Measurements from ENCODE around the gene ZHX3. TPM values are rescaled to one million over a fixed set of nuclear protein-coding genes. Genes with fewer than 3 reads are reported as not detected.

Gene ZHX3
- total RNA-seq, 1 donor from 2014 or later = 16.3 TPM

- no peak overlapping the region for H3K4me3 Mint-ChIP-seq
- peaks cover 33% of the 10 kb centered on the region for H3K36me3 Mint-ChIP-seq
- DNase-seq (ENCODE audit: extremely low spot score, unreplicated experiment) = no peak
- H3K27ac Mint-ChIP-seq = peak overlapping the region; percentile 10
- no peak for TF ChIP-seq CTCF (conservative IDR thresholded peaks at IDR 0.05)
- peaks cover 48% of the 10 kb centered on the region for H3K4me1 Mint-ChIP-seq (ENCODE audit: unreplicated experiment)
- H3K27me3 Mint-ChIP-seq = no peaks in the 10 kb centered on the region
- H3K9me3 Mint-ChIP-seq = no peaks in the 10 kb centered on the region
These were observed 158.0 kb downstream of the ZHX3 start for GRCh38 chr20:41159547-41159946.

- H3K36me3 Mint-ChIP-seq = peaks cover 24% of the 10 kb centered on the region
- peaks cover 57% of the 10 kb centered on the region for H3K4me1 Mint-ChIP-seq (ENCODE audit: unreplicated experiment)
- H3K4me3 Mint-ChIP-seq = no peak overlapping the region
- H3K27me3 Mint-ChIP-seq = no peaks in the 10 kb centered on the region
- DNase-seq (ENCODE audit: extremely low spot score, unreplicated experiment) = no peak
- H3K27ac Mint-ChIP-seq = peak overlapping the region; percentile 80
- H3K9me3 Mint-ChIP-seq = no peaks in the 10 kb centered on the region
- no peak for TF ChIP-seq CTCF (conservative IDR thresholded peaks at IDR 0.05)
These were observed 159.4 kb downstream of the ZHX3 start for GRCh38 chr20:41158082-41158625.

- no peak for TF ChIP-seq CTCF (conservative IDR thresholded peaks at IDR 0.05)
- H3K9me3 Mint-ChIP-seq = no peaks in the 10 kb centered on the region
- H3K27ac Mint-ChIP-seq = no peak overlapping the region
- H3K4me3 Mint-ChIP-seq = no peak overlapping the region
- peaks cover 71% of the 10 kb centered on the region for H3K4me1 Mint-ChIP-seq (ENCODE audit: unreplicated experiment)
- H3K27me3 Mint-ChIP-seq = no peaks in the 10 kb centered on the region
- no peak for DNase-seq (ENCODE audit: extremely low spot score, unreplicated experiment)
- peaks cover 19% of the 10 kb centered on the region for H3K36me3 Mint-ChIP-seq
These were observed 162.3 kb downstream of the ZHX3 start for GRCh38 chr20:41155261-41155660.

- DNase-seq (ENCODE audit: extremely low spot score, unreplicated experiment) = no peak
- no peaks in the 10 kb centered on the region for H3K9me3 Mint-ChIP-seq
- no peak for TF ChIP-seq CTCF (conservative IDR thresholded peaks at IDR 0.05)
- H3K27me3 Mint-ChIP-seq = no peaks in the 10 kb centered on the region
- H3K4me3 Mint-ChIP-seq = no peak overlapping the region
- H3K36me3 Mint-ChIP-seq = peaks cover 13% of the 10 kb centered on the region
- H3K4me1 Mint-ChIP-seq (ENCODE audit: unreplicated experiment) = peaks cover 69% of the 10 kb centered on the region
- H3K27ac Mint-ChIP-seq = no peak overlapping the region
These were observed 162.9 kb downstream of the ZHX3 start for GRCh38 chr20:41154436-41155176.

GRCh38 chr20:41152108-41152757 is 165.3 kb downstream of the ZHX3 start:
- H3K4me3 Mint-ChIP-seq = no peak overlapping the region
- no peaks in the 10 kb centered on the region for H3K27me3 Mint-ChIP-seq

More at GRCh38 chr20:41152108-41152757, 165.3 kb downstream of the ZHX3 start:
- H3K9me3 Mint-ChIP-seq = no peaks in the 10 kb centered on the region
- TF ChIP-seq CTCF (conservative IDR thresholded peaks at IDR 0.05) = no peak
- H3K27ac Mint-ChIP-seq = peak overlapping the region; percentile 12
- H3K4me1 Mint-ChIP-seq (ENCODE audit: unreplicated experiment) = peaks cover 60% of the 10 kb centered on the region
- H3K36me3 Mint-ChIP-seq = peaks cover 13% of the 10 kb centered on the region
- DNase-seq (ENCODE audit: extremely low spot score, unreplicated experiment) = no peak

Data from type B pancreatic cell (in vitro differentiated cells).